HG02970 (cell line): Measurements from ENCODE around the gene ANO1.

Experiments used
- ATAC-seq: cut with Tn5 transposase; IDR thresholded peaks from one replicate; pipeline ENCODE4 v1.9.1; 2021; ENCODE audit warnings: mild to moderate bottlenecking, moderate library complexity, moderate number of reproducible peaks; ENCODE audit not compliant: unreplicated experiment, low FRiP score

Gene ANO1

GRCh38 chr11:70091638-70092037 is 13.5 kb downstream of the ANO1 start:
- ATAC-seq: no peak

- no peak for ATAC-seq
Observed at GRCh38 chr11:70092959-70093715, 15.0 kb downstream of the ANO1 start.

- ATAC-seq: no peak
Observed at GRCh38 chr11:70095541-70096252, 17.6 kb downstream of the ANO1 start.

DNA sequence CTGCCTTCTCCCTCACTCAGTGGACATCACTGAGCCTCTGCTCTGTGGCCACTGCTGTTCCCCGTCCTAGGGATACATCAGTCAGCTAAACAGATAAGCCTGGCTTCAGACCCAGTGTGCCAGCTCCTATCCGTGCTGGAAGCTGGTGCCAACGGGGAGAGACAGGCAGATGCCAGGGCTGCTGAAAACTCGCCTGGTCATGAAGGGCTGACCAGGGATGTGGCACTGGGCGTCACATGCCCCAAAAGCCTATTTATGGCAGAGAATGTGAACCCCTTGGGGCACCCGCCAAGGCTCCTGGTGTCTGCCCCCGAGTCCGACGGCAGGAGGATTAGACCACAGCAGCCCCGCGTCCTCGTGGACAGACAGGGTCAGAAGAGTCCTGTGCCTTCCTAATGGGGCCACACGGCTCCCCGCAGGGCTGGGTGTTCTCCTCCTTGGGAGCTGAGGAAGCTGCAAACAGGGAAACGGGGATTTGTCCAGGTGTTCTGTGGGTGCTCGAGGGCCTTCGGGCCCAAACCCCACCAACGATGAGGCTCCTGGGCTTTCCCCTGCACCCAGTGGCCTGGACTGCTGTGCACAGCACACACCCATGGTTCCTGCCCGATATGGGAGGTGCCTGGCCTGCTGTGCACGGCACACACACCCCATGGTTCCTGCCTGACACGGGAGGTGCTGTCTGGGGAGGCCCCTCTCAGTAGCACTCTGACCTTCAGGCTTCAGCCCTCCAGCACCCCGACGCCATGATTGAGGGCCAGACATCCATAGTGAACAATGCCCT is 19.9 kb downstream of the ANO1 start:
- ATAC-seq: no peak

- ATAC-seq: no peak
Observed at GRCh38 chr11:70098936-70099335, 20.8 kb downstream of the ANO1 start.

- ATAC-seq: no peak
Observed at GRCh38 chr11:70099578-70100279, 21.6 kb downstream of the ANO1 start.

GRCh38 chr11:70100280-70100603 is 22.1 kb downstream of the ANO1 start:
- no peak for ATAC-seq

DNA sequence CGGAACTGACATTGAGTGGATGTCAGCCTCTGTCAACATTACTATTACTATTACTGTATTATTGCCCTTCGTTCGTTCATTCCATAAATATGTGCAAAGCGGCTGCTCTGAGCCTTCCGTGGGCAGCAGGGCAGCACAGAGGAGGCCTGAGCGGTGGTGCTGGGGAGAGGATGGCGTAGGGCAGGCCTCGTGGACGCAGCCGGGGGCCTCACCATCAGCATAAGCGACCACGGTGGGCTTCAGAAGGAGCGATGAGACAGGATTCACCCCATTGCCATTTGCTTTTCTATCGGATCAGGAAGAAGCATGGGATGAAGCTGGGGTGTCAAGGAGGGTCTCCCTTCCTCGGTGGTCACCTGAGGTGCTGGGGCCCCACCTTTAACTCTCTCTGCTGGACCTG is 22.7 kb downstream of the ANO1 start:
- no peak for ATAC-seq

DNA sequence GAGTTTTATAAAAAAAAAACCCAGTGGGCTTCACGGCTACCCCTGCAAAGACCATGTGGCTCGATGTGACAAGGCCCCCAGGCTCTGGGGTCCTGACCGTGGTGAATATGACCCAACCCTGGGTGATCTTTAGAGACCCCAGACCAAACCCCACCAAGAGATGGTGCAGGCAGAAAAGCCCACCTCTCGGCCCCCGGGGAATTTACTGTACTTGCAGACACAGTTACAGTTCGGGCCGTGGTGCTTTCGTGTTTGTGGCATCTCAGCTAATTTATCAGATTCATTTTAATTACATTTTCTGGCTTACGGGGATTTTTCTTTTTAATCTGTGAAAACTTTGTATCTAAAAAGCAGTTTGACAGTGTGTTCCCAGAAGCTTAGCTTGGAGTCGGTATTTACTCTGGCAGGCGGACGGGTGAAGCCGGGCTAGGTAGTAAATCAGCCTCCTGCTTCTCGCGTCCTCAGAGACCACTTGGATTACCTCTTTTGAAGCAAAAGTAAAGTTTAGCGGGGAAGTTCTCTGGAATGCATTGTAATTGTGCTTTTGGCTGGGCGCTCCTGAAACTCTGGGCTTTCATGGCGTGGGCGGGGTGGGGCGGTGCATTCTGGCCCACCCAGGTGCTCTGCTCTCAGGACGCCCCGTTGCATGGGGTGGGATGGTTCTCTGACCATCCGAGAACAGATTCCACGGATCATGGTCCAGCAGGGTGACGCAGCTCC is 25.3 kb downstream of the ANO1 start:
- no peak for ATAC-seq

DNA sequence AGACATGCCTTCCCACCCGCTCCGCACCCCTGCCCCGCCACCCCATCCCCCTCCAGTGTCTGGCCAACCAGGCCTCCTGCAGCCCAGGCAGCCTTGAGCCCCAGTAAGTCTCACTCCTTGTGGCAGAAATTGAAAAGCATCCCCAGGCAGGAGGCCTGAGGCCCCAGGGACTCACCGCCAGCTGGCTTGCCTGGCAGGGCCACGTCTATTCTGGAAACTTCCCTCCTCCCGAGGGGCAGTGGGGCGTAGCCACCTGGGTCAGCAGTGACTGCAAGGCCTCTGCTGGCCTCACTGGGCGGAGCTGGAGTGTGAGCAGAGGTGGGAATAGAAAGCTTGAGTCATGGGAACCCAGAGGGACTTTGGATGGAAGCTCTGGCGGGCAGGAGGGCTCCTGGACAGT is 26.3 kb downstream of the ANO1 start:
- ATAC-seq: no peak

DNA sequence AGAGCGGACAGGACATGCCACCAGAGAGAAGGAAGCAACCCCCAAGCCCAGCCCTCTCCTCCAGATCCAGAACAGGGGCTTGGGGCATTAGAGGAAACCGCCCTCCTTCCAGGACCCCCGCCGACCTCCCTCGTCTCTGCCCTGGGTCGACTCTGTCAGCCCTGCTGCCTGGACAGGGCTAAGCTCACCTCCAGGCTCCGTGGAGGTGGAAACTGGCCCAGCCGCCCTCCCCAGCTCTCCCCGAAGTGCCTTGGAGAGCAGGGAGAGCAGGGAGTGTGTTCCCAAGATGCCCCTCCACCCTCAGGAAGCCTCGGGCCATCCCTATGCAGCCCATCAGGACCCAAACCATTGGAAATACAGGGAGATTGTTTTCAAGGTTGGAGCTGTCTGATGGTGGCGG is 26.8 kb downstream of the ANO1 start:
- ATAC-seq: no peak

- no peak for ATAC-seq
Observed at GRCh38 chr11:70105369-70105754, 27.2 kb downstream of the ANO1 start.

- no peak for ATAC-seq
Observed at GRCh38 chr11:70105755-70106571, 27.8 kb downstream of the ANO1 start.

GRCh38 chr11:70106757-70107156 is 28.6 kb downstream of the ANO1 start:
- ATAC-seq: no peak

DNA sequence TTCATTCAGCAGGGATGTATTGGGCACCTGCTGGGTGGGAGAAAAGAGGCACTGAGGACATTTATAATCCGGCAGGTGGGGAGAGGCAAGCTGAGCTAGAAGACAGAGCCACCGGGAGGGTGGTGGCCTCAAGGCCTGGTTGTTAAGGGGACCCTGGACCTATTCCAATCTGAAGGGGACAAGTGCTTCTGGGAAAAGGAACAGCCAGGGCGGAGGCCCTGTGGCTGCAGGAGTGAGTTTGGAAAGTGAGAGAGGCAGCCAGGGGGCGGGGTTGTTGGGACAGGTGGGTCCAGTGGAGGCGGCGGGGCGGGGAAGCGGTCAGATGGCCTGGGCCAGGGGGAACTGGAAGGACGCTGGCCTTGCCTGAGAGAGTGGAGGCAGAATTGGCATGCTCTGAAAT is 29.1 kb downstream of the ANO1 start:
- no peak for ATAC-seq

GRCh38 chr11:70107756-70108155 is 29.6 kb downstream of the ANO1 start:
- no peak for ATAC-seq

- ATAC-seq: no peak
Observed at GRCh38 chr11:70108250-70108649, 30.1 kb downstream of the ANO1 start.

DNA sequence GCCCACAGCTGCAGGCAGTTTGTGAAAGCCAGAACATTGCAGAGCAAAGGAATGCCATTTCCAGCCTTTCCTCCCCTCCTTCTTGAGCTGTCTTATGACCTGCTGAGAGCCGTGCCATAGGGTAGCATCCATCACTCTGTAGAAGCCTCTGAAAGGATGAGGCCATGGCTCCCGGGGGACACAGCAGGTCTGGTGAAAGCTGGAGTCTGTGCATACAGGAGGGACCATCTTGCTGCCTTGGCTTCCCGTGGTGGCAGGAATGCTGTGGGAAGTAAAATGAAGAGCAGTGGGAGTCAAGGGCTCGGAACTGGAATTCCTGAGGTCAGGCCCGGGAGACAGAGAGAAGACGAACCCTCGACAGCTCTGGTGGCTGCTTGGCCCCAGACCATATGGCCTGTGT is 30.9 kb downstream of the ANO1 start:
- no peak for ATAC-seq

DNA sequence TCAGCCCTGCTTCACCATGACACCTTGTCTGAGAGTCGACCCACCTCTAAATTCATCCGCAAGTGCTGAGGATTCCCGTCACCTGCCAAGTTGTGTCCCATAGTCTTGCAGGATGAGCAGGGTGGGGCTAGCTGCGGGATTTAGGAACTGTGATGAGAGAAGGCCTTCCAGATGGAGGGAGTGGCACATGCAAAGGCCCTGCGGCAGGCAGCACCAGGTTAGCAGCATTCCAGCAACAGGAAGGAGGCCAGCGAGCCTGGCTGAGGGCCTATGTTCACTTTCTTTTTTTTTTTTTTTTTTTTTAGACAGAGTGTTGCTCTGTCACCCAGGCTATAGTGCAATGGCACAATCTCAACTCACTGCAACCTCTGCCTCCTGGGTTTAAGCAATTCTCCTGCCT is 31.8 kb downstream of the ANO1 start:
- no peak for ATAC-seq
